H1 (cell line): Measurements from ENCODE around the gene CACNA1B. TPM values are rescaled to one million over a fixed set of nuclear protein-coding genes. Genes with fewer than 3 reads are reported as not detected.
A peak's percentile ranks its signal among the peaks of the same experiment; 100 is the strongest.

ENCODE experiments used
- CTCF ChIA-PET: fragments of 300-600 bp; sonication (Branson Sonifier 250); formaldehyde crosslinking; loops from one replicate; lab custom pipeline; 2021; ENCODE audit not compliant: partially characterized antibody; lab: Charles Lee
- POLR2A ChIA-PET: fragments of 300-600 bp; sonication (Branson Sonifier 250); formaldehyde crosslinking; loops from one replicate; lab custom pipeline; 2021; ENCODE audit warnings: inconsistent platforms; ENCODE audit not compliant: partially characterized antibody; lab: Charles Lee
- DNase-seq, 2 experiments: peaks; one replicate each; pipeline versions ENCODE4 v3.0.0 to v3.0.0-alpha.2; 2010 to 2022; ENCODE audit warnings: low spot score in 2 of 2, low read depth in 1 of 2, mixed read lengths in 1 of 2
- FAIRE-seq: peaks from 2 replicates; lab custom pipeline; 2011; peaks lifted over from hg19 to GRCh38; lab: Jason Lieb, UNC
- H2AFZ ChIP-seq: 2 replicates; pipeline ENCODE4 v1.8.1; 2012; ENCODE audit warnings: low read length, inconsistent platforms
- H2AK5ac ChIP-seq: 2 replicates; pipeline ENCODE4 v1.6.1; 2013; ENCODE audit warnings: low read depth, low read length
- H2BK120ac ChIP-seq: replicated peaks from 2 replicates; pipeline ENCODE3; 2013; ENCODE audit warnings: low read depth, low read length, inconsistent platforms
- H2BK12ac ChIP-seq: 2 replicates; pipeline ENCODE4 v1.6.1; 2013; ENCODE audit warnings: low read depth, low read length
- H2BK15ac ChIP-seq: 2 replicates; pipeline ENCODE4 v1.6.1; 2013; ENCODE audit warnings: low read length
- H2BK20ac ChIP-seq: 2 replicates; pipeline ENCODE4 v1.6.1; 2013; ENCODE audit warnings: low read length
- H2BK5ac ChIP-seq: 2 replicates; pipeline ENCODE4 v1.6.1; 2013; ENCODE audit warnings: low read depth, low read length
- H3K14ac ChIP-seq: 2 replicates; pipeline ENCODE4 v1.6.1; 2013; ENCODE audit warnings: inconsistent platforms; ENCODE audit not compliant: insufficient read length
- H3K18ac ChIP-seq: 2 replicates; pipeline ENCODE4 v1.6.1; 2013; ENCODE audit warnings: low read length; ENCODE audit errors: extremely low read depth
- H3K23ac ChIP-seq: 2 replicates; pipeline ENCODE4 v1.6.1; 2013; ENCODE audit warnings: inconsistent platforms; ENCODE audit not compliant: insufficient read length
- H3K23me2 ChIP-seq: 2 replicates; pipeline ENCODE4 v1.6.1; 2013; ENCODE audit warnings: low read depth, low read length
- H3K27ac ChIP-seq: 2 replicates; pipeline ENCODE4 v1.6.1; 2011; ENCODE audit warnings: low read depth, low read length, inconsistent platforms
- H3K27me3 ChIP-seq, 4 experiments: replicated peaks in 1 of 4; 1 replicate in 1 of 4; 2 replicates in 3 of 4; pipeline versions ENCODE4 v1.6.1 to v1.8.1; 2011 to 2013; ENCODE audit warnings: low read length in 3 of 4, mild to moderate bottlenecking in 3 of 4, inconsistent platforms in 2 of 4, mixed read lengths in 2 of 4, moderate library complexity in 1 of 4; ENCODE audit not compliant: control insufficient read depth in 3 of 4, insufficient read depth in 3 of 4; ENCODE audit errors: extremely low read depth in 1 of 4
- H3K36me3 ChIP-seq, 4 experiments: 2 replicates each; pipeline versions ENCODE4 v1.6.1 to v1.8.1; 2011 to 2013; ENCODE audit warnings: mild to moderate bottlenecking in 4 of 4, low read length in 3 of 4, moderate library complexity in 2 of 4, control low read depth in 1 of 4, inconsistent platforms in 1 of 4; ENCODE audit not compliant: insufficient read depth in 4 of 4, control insufficient read depth in 2 of 4
- H3K4ac ChIP-seq: replicated peaks from 2 replicates; pipeline ENCODE3; 2013; ENCODE audit warnings: low read length, low read depth, mixed read lengths, inconsistent platforms; ENCODE audit not compliant: insufficient read length
- H3K4me1 ChIP-seq, 4 experiments: replicated peaks in 1 of 4; 1 replicate in 1 of 4; 2 replicates in 3 of 4; pipeline versions ENCODE4 v1.6.1 to v1.8.1; 2011 to 2013; ENCODE audit warnings: low read length in 3 of 4, inconsistent platforms in 2 of 4, mixed read lengths in 1 of 4; ENCODE audit not compliant: insufficient read depth in 4 of 4, control insufficient read depth in 3 of 4
- H3K4me2 ChIP-seq, 2 experiments: 2 replicates each; pipeline versions ENCODE4 v1.6.1 to v1.8.1; 2011 to 2013; ENCODE audit warnings: low read depth in 2 of 2, low read length in 2 of 2, control low read depth in 1 of 2, inconsistent platforms in 1 of 2, mild to moderate bottlenecking in 1 of 2; ENCODE audit not compliant: insufficient read depth in 1 of 2
- H3K4me3 ChIP-seq, 4 experiments: fragments of 200-600, 300-600 bp in 1 of 4; sonication (generic), shearing (Covaris generic), sonication (Bioruptor Twin) in 1 of 4; 2 replicates each; pipeline versions ENCODE4 v1.5.1 to v1.8.1; 2011 to 2016; ENCODE audit warnings: low read length in 4 of 4, low read depth in 3 of 4, control low read depth in 2 of 4, inconsistent platforms in 2 of 4, mild to moderate bottlenecking in 2 of 4, mixed read lengths in 1 of 4, moderate library complexity in 1 of 4; ENCODE audit not compliant: insufficient read depth in 2 of 4; ENCODE audit errors: extremely low read depth in 1 of 4
- H3K56ac ChIP-seq: replicated peaks from 2 replicates; pipeline ENCODE3; 2013; ENCODE audit warnings: low read depth, mild to moderate bottlenecking, mixed read lengths, low read length, inconsistent platforms; ENCODE audit not compliant: insufficient read length
- H3K79me1 ChIP-seq: 2 replicates; pipeline ENCODE4 v1.6.1; 2013; ENCODE audit warnings: low read depth, low read length, control low read depth
- H3K79me2 ChIP-seq, 2 experiments: 2 replicates each; pipeline versions ENCODE4 v1.6.1 to v1.8.1; 2012 to 2013; ENCODE audit warnings: low read length in 2 of 2, mild to moderate bottlenecking in 2 of 2, inconsistent platforms in 1 of 2; ENCODE audit not compliant: insufficient read depth in 2 of 2, control insufficient read depth in 1 of 2
- H3K9ac ChIP-seq, 4 experiments: replicated peaks in 1 of 4; 1 replicate in 1 of 4; 2 replicates in 3 of 4; pipeline versions ENCODE4 v1.6.1 to v1.8.1; 2011 to 2013; ENCODE audit warnings: low read depth in 3 of 4, low read length in 3 of 4, control low read depth in 2 of 4, mild to moderate bottlenecking in 2 of 4, moderate library complexity in 2 of 4, inconsistent platforms in 1 of 4; ENCODE audit errors: extremely low read depth in 1 of 4
- H3K9me3 ChIP-seq, 2 experiments: 2 replicates each; pipeline versions ENCODE4 v1.6.1 to v1.8.1; 2012 to 2013; ENCODE audit warnings: mild to moderate bottlenecking in 2 of 2, moderate library complexity in 2 of 2, control low read depth in 1 of 2, inconsistent platforms in 1 of 2, low read depth in 1 of 2, low read length in 1 of 2, mixed read lengths in 1 of 2; ENCODE audit not compliant: insufficient read depth in 2 of 2
- H4K20me1 ChIP-seq, 2 experiments: replicated peaks in 1 of 2; 2 replicates each; pipeline versions ENCODE3 to v1.8.1; 2011 to 2013; ENCODE audit warnings: inconsistent platforms in 2 of 2, low read length in 2 of 2, mild to moderate bottlenecking in 1 of 2; ENCODE audit not compliant: insufficient read depth in 2 of 2, control insufficient read depth in 1 of 2
- H4K5ac ChIP-seq: 2 replicates; pipeline ENCODE4 v1.6.1; 2013; ENCODE audit warnings: low read length, low read depth, mixed read lengths, inconsistent platforms; ENCODE audit not compliant: insufficient read length
- H4K8ac ChIP-seq: 2 replicates; pipeline ENCODE4 v1.8.0; 2013; ENCODE audit warnings: mild to moderate bottlenecking, moderate library complexity, low read length, inconsistent platforms; ENCODE audit not compliant: insufficient read depth; ENCODE audit errors: extremely low read depth
- H4K91ac ChIP-seq: replicated peaks from 2 replicates; pipeline ENCODE3; 2013; ENCODE audit warnings: low read length, mixed read lengths, inconsistent platforms; ENCODE audit not compliant: insufficient read length
- CEBPB ChIP-seq: IDR thresholded peaks from 2 replicates; pipeline ENCODE4 v1.6.1; 2012; ENCODE audit warnings: low read depth, low read length
- KDM4A ChIP-seq: IDR thresholded peaks from one replicate; pipeline ENCODE4 v1.7.1; 2012; ENCODE audit warnings: low read depth, mild to moderate bottlenecking, moderate library complexity, low read length, inconsistent platforms; ENCODE audit not compliant: severe bottlenecking
- SIRT6 ChIP-seq: IDR thresholded peaks from one replicate; pipeline ENCODE4 v1.7.1; 2012; ENCODE audit warnings: low read length, inconsistent platforms
- TEAD4 ChIP-seq: IDR thresholded peaks from 2 replicates; pipeline ENCODE4 v1.6.1; 2012; ENCODE audit warnings: low read depth, low read length, inconsistent platforms, mixed read lengths
- WGBS, 2 experiments: shearing (Covaris generic) in 1 of 2; methylation state at CpG; one replicate each; pipeline versions ENCODE4 v1.1.6 to v1.1.7; 2013 to 2015; ENCODE audit warnings: low lambda C conversion rate in 2 of 2, mixed read lengths in 2 of 2, inconsistent platforms in 1 of 2, low coverage in 1 of 2, missing lambda C conversion rate in 1 of 2; ENCODE audit not compliant: insufficient replicate concordance in 2 of 2, insufficient coverage in 1 of 2, insufficient read length in 1 of 2; ENCODE audit errors: extremely low coverage in 1 of 2, missing lambda C conversion rate in 1 of 2; 5-methylcytosine and 5-hydroxymethylcytosine counted together
- polyA plus RNA-seq, 7 experiments: library from polyadenylated mRNA; depleted of rRNA in 3 of 7; stranded (reverse) in 5 of 7; unstranded in 2 of 7; fragments of >200 nt in 5 of 7; fragments of 200-250 nt in 2 of 7; gene quantifications; 1 replicate in 5 of 7; 2 replicates in 1 of 7; 4 replicates in 1 of 7; pipeline versions ENCODE4 v1.2.1 to v1.2.3, GENCODE V29; 2011 to 2013; ENCODE audit warnings: missing spikeins in 2 of 7, mixed read lengths in 2 of 7
- total RNA-seq: library from RNA; stranded (reverse); fragmentation: NEBNext Ultra II Directional; extraction: Animal tissue kit (Norgen Biotek cat#: 25700); gene quantifications from 2 replicates; pipeline ENCODE4 v1.2.1, GENCODE V29; 2021
- TF ChIP-seq, protein P1 (sequence below): IDR thresholded peaks from 2 replicates; pipeline ENCODE4 v1.6.1; 2012; ENCODE audit warnings: inconsistent platforms
- TF ChIP-seq, protein P2 (sequence below): IDR thresholded peaks from 2 replicates; pipeline ENCODE4 v1.6.1; 2012; ENCODE audit warnings: inconsistent platforms
- TF ChIP-seq, protein P3 (sequence below), 3 experiments: IDR thresholded peaks; 1 replicate in 2 of 3; 2 replicates in 1 of 3; pipeline versions ENCODE4 v1.5.1 to v1.6.1; 2011; ENCODE audit warnings: low read length in 3 of 3, mild to moderate bottlenecking in 3 of 3, inconsistent platforms in 2 of 3, low read depth in 1 of 3, moderate library complexity in 1 of 3; ENCODE audit not compliant: insufficient read depth in 1 of 3; ENCODE audit errors: control extremely low read depth in 1 of 3

The CACNA1B gene
- total and polyA plus RNA-seq, 2 of the 8 experiments (the other 6 are each of a cell fraction or from before 2014, with no cell fraction given), result 1.5 to 5.7 TPM

DNA sequence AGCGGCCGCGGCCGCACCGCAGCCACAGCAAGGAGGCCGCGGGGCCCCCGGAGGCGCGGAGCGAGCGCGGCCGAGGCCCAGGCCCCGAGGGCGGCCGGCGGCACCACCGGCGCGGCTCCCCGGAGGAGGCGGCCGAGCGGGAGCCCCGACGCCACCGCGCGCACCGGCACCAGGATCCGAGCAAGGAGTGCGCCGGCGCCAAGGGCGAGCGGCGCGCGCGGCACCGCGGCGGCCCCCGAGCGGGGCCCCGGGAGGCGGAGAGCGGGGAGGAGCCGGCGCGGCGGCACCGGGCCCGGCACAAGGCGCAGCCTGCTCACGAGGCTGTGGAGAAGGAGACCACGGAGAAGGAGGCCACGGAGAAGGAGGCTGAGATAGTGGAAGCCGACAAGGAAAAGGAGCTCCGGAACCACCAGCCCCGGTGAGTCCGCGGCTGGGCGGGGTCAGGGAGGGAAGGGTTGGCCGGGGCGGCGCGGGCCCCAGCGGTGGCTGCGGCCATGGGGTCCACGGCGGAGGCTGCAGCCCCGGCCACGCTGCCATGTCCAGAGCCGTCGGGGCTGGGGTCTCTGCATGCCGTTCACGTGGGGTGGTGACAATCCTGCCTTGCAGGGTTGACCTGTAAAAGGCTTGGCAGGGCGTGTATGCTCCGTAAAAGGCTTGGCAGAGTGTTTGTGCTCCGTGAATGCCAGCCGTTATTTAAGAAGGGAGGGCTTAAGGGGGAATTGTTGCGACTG, 146.0 kb downstream of the CACNA1B start:
- 0 out of 2 replicates have a peak overlapping the region, but pooled peaks have one; percentile 51 for H2AFZ ChIP-seq
- H2BK12ac ChIP-seq, result no peak overlapping the region
- H2BK5ac ChIP-seq, result no peak overlapping the region
- H3K23ac ChIP-seq, result no peak overlapping the region
- H3K14ac ChIP-seq, result no peak overlapping the region
- CTCF ChIA-PET, result interaction anchor here (1.1 to 2.4 kb wide), 5 partner anchors 22 to 148 kb away, joined by 3 to 7 read pairs (median 3); no protein-coding TSS in a partner anchor
- H3K79me2 ChIP-seq, result no peaks in the 10 kb centered on the region
- H2BK15ac ChIP-seq, result no peak overlapping the region
- no peak overlapping the region for H3K4ac ChIP-seq
- peaks cover 16 to 62% of the 10 kb centered on the region in 2 experiments for H3K9me3 ChIP-seq
- 49% methylated on average over 35 of the region's 84 CpGs; no CpG with 5 or more reads in 1 of the 2 experiments for WGBS, 2 experiments
- H3K56ac ChIP-seq, result no peak overlapping the region
- H3K4me2 ChIP-seq, result peak overlapping the region; percentile 74 to 78
- H2AK5ac ChIP-seq, result no peak overlapping the region
- H3K36me3 ChIP-seq, result peaks cover 0 to 11% (median 0%) of the 10 kb centered on the region in 4 experiments; a peak in 2 of 8 replicates
- no peak overlapping the region for H2BK120ac ChIP-seq
- no peaks in the 10 kb centered on the region for H4K20me1 ChIP-seq
- H3K4me1 ChIP-seq, result peaks cover 0 to 8% (median 1%) of the 10 kb centered on the region in 4 experiments; a peak in 4 of 7 replicates
- H4K8ac ChIP-seq, result peak overlapping the region; percentile 72; the same call in 1 of the 2 replicates
- H4K5ac ChIP-seq, result no peak overlapping the region
- peaks cover 0 to 5% (median 2%) of the 10 kb centered on the region in 4 experiments; a peak in 2 of 7 replicates for H3K27me3 ChIP-seq
- peaks cover 8% of the 10 kb centered on the region for H3K23me2 ChIP-seq
- peak overlapping the region; percentile 48 for H3K18ac ChIP-seq
- H3K4me3 ChIP-seq, result peak overlapping the region; percentile 36 to 58 (median 40)
- H3K9ac ChIP-seq, result no peak overlapping the region
- H4K91ac ChIP-seq, result no peak overlapping the region
- H3K79me1 ChIP-seq, result no peaks in the 10 kb centered on the region
- POLR2A ChIA-PET, result no interaction called here
- peak in 1 of 2 experiments; percentile 76 for DNase-seq
- H2BK20ac ChIP-seq, result no peak overlapping the region
- no peak overlapping the region for H3K27ac ChIP-seq
- FAIRE-seq, result no peak
- TF ChIP-seq CEBPB (no peak), TEAD4 (no peak), KDM4A (peak; percentile 61), SIRT6 (no peak)
- TF ChIP-seq, protein P1, sequence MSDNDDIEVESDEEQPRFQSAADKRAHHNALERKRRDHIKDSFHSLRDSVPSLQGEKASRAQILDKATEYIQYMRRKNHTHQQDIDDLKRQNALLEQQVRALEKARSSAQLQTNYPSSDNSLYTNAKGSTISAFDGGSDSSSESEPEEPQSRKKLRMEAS, result peak; percentile 64
- TF ChIP-seq, protein P2, sequence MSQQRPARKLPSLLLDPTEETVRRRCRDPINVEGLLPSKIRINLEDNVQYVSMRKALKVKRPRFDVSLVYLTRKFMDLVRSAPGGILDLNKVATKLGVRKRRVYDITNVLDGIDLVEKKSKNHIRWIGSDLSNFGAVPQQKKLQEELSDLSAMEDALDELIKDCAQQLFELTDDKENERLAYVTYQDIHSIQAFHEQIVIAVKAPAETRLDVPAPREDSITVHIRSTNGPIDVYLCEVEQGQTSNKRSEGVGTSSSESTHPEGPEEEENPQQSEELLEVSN, result peak; percentile 13; the same call in 1 of the 2 replicates
- TF ChIP-seq, protein P3, sequence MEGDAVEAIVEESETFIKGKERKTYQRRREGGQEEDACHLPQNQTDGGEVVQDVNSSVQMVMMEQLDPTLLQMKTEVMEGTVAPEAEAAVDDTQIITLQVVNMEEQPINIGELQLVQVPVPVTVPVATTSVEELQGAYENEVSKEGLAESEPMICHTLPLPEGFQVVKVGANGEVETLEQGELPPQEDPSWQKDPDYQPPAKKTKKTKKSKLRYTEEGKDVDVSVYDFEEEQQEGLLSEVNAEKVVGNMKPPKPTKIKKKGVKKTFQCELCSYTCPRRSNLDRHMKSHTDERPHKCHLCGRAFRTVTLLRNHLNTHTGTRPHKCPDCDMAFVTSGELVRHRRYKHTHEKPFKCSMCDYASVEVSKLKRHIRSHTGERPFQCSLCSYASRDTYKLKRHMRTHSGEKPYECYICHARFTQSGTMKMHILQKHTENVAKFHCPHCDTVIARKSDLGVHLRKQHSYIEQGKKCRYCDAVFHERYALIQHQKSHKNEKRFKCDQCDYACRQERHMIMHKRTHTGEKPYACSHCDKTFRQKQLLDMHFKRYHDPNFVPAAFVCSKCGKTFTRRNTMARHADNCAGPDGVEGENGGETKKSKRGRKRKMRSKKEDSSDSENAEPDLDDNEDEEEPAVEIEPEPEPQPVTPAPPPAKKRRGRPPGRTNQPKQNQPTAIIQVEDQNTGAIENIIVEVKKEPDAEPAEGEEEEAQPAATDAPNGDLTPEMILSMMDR (IDR thresholded peaks at IDR 0.05; ENCODE audit: control extremely low read depth in 1 of 3, insufficient read depth in 1 of 3, low read depth in 1 of 3, low read length in 3 of 3), result no peak
